ENCODE results near the gene CCDC116.
"Not testable (repeated sequence)": the region's sequence is repeated elsewhere in the genome, so short reads cannot be mapped to it uniquely, and the experiment has no call there.

Gene CCDC116

DNA sequence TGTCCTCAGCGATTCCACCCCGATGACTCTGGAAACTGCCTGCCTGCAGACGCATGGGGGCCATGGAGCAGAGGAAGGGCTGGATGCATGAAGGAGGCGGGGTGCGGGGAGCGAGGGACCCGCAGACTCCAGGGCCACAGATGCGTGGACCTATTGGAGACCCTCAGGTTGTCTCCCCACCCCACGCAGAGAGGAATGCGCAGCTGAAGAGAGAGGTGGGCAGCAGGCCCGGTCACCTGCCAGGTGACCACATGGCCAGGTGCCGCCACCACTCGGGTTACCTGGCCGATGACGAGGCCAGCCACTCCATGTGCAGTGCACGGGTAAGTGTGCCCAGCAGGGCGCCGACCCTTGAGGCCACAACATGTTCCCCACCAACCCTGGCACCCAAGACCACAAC is 371 bp downstream of the CCDC116 start:
- no peak for DNase-seq

DNA sequence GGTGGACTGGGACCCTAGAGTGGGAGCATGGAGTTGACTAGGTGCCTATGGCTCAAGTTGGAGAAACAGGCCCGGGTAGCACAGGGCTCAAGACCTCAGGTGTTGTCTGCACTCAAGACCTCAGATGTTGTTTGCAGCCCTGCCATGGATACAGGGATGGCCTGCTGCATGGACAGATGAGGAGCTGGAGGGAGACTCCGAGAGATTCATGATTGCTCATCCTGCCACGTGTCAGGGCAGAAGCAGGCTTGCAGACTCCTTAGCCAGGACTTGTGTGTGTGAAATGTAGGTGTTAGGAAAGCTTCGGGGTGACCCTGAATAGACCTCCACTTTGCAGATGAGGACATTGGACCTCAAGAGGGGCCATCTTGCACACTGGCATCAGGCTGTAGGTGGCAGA is 921 bp downstream of the CCDC116 start:
- DNase-seq = no peak

DNA sequence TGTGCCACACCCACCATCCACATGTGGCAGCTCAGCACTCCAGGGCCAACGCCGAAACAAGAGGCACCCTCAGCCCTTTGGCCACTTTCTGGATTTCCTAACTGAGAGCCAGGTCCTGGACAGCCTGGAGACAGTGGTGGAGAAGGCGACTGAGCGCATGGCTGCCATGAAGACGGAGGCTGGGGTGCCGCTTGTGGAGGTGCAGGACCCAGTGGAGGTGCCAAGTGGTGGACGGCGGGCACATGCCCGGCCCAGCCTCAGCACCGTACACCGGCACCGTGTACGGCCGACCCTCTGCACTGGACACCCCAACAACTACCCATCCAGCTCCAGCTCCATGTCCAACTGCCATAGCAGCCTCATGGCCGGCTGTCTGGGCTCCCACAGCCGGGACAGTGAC is 1.5 kb downstream of the CCDC116 start:
- DNase-seq = no peak

DNA sequence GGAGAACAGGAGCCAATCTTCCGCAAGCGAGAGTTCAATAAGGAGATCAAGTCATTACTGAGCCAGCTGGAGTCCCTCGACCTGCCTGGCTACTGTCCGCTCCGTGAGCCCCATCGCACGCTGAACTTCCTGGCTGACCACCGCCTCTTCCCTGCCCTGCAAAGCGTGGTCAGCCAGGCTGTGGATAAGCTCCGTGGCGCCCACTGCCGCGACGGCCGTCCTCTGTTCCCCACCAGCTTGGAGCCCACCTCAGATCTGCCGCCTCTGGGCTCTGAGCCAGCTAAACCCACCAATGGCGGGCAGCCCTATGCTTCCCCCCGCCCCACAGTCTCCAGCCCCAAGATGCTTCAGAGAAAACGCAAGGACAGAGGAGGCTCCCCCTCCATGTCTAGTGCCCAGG is 2.3 kb downstream of the CCDC116 start:
- DNase-seq = no peak

DNA sequence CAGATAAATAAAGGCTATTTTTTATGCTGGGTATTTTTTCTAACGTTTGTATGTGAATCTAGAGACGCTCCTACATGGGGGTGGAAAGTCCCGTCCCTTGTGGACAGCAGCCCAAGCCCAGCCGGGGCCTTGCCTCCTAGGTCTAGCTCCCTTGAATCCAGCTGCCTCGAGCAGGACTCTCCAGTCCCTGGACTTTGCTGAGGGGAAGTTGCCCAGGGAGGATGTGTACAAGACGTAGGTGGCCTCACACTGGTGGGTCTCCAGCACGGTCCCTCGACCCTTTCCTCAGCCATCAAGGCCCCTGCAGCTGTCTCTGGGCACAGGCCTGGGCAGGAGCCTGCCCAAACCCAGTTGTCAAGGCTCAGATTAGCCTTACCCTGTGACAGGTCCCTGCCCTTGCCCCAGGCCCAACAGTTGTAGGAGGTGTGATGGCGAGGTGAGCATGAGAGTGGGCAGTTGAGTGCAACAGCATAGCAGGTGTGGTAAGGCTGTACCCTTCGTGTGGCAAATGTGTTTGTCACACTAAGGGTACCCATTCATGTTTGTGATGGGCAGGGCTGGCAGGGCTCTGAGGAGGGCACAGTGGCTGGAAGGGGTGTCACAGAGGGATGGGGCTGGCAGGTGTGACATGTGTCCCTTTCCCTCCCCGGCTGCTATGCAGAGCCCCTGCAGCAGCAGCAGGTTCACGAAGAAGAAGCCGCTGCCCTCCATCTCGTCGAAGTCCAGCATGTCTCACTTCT is 3.4 kb downstream of the CCDC116 start:
- no peak for DNase-seq

DNA sequence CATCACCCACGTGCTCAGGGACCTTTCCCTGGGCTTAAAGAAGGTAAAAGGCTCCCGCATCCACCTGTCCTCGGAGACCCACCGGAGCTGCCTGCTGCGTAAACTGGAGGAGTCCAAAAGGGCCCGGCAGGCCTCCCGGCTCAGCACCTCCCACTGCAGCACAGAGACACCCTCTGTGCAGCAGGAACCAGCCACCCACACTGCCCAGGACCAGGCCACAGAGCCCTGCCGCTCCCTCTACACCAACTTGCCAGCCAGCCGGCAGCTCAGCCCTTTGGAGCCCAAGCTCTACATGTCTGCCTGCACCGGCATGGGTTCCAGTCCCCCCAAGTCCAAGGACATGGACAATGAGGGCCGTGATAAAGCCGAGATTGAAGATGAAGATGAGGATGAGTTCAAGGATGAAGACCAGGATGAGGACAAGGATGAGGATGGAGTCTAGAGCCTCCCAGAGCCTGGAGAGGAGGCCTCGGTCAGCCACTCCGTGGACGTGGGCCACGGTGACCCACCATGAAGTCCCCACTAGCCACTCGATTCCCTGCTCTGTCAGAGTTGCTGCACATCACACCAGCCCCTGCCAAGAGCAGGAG is 4.2 kb downstream of the CCDC116 start:
- DNase-seq = no peak

DNA sequence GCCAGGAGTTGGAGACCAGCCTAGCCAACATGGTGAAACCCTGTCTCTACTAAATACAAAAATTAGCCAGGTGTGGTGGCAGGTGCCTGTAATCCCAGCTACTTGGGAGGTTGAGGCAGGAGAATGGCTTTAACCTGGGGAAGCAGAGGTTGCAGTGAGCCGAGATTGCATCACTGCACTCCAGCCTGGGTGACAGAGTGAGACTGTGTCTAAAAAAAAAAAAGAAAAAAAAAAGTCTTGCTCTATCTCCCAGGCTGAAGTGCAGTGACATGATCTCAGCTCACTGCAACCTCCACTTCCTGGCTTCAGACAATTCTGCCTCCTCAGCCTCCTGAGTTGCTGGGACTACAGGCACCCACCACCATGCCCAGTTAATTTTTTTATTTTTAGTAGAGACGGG is 4.9 kb downstream of the CCDC116 start:
- DNase-seq = not testable (repeated sequence)

DNA sequence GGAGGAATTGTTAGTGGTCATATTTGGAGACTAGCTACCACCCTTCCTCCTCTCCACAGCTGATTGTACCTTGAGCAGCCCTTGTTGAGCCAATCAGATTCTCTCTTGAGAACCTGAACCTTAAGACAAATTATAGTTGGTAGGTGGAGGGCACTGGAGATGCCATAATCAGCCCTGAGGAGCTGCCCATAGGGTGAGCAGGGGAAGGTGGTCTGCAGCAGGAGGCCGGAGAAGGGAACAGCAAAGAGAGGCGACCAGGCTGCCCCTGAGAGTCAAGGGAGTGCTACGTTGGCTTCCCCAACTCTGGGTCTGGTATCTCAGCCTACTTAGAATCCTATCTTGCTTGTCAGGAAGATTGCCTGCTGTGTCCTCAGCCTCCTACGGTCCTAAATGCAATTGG is 6.8 kb downstream of the CCDC116 start:
- DNase-seq = no peak

DNA sequence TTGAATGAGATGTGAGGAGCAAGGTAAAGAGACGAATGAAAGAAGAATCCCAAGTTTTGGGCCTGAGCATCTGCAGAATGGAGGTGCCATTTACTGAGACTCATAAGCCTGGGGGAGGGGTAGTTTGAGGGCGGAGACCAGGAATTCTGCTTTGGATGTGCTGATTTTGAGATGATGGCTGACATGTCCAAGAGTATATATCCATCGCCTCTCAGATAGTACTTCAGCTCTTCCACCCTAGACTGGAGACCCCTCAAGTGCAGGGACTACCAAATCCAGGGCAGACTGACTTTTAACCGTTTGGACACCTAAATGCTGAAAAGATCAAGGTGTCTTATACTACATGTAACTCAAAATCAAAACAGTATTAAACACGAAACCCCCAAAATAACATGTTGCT is 8.2 kb downstream of the CCDC116 start:
- DNase-seq = no peak

DNA sequence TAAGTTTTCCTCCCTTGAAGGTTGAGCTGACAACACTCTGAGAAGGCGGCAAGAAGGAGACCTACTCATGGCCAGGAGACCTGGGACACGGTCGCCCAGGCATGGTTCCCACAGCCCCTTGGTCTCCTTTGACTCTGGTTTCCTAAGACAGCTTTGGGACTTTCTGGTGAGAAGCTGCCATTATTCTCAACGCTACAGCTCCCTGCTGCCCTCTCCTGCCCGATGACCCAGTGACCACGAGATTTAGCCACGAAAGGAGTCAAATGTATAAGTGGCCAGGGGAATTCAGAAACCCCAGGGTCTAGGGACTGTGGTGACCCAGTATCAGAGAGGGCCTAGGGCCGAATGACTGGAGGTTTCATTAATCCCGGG is 8.8 kb downstream of the CCDC116 start:
- peak; percentile 46 for DNase-seq

DNA sequence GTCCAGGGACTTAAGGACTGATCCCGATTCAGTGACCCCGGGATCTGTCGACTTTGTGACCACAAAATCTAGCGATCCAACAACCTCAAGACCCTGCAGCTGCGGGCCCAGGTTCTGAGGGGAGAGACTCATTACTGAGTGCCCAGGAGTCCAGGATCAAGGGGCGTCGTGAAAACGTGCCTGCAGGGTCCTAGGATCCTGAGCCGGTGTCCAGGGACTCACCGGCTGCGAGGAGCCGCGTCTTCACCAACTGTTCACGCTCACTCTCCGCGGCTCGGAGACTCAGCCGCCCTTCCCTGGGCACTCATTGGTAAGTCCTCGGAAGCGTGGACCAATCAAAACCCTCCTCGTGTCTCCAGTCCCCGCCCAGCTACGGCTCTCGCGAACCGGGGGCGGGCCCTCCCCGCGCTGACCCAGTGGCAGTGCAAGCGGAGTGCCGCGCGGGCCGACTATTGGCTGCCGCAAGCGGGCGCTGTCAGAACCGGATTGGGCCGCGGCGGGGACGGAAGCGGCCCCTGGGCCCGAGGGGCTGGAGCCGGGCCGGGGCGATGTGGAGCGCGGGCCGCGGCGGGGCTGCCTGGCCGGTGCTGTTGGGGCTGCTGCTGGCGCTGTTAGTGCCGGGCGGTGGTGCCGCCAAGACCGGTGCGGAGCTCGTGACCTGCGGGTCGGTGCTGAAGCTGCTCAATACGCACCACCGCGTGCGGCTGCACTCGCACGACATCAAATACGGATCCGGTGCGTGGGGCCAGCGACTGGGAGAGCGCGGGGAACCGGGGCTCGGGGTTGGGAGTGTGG is 9.4 kb downstream of the CCDC116 start, which contains the start of gene SDF2L1:
Gene SDF2L1, plus strand, starts transcription at position 514 of the 795 bp plus-strand sequence. Its CDS starts 35 bp downstream, at position 549.
- DNase-seq = peak; percentile 99

DNA sequence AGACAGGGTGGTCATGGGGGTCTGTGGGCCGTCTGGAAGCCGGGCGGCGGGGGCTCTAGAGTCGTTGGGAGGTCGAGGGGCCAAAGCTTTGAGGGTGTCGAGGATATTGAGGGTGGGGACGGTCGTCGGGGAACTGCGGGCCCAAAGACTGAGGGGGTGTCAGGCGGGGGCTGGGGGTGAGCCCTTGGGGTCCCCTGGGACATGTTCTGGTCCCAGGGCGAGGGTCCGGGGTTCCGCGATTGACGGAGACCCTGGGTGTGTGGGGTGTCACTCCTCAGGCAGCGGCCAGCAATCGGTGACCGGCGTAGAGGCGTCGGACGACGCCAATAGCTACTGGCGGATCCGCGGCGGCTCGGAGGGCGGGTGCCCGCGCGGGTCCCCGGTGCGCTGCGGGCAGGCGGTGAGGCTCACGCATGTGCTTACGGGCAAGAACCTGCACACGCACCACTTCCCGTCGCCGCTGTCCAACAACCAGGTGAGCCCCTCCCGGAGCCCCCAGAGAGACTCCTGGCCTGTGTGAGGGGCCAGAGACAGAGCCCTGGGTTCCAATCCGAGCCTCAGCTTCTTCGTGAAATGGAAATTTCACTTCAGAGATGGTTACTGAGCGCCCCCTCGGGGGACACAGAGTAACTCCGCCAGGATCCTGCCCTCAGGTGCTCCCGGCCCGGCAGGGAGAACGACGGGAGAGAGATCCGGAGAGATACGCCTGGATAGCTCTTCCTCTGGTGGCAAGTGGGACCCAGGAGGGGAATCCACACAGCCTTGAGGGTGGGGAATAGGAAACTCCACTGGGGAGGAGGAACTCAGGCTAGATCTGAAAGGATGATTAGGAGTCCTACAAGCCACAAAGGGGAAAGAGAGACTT is 10.3 kb downstream of the CCDC116 start:
- peak; percentile 42 for DNase-seq

DNA sequence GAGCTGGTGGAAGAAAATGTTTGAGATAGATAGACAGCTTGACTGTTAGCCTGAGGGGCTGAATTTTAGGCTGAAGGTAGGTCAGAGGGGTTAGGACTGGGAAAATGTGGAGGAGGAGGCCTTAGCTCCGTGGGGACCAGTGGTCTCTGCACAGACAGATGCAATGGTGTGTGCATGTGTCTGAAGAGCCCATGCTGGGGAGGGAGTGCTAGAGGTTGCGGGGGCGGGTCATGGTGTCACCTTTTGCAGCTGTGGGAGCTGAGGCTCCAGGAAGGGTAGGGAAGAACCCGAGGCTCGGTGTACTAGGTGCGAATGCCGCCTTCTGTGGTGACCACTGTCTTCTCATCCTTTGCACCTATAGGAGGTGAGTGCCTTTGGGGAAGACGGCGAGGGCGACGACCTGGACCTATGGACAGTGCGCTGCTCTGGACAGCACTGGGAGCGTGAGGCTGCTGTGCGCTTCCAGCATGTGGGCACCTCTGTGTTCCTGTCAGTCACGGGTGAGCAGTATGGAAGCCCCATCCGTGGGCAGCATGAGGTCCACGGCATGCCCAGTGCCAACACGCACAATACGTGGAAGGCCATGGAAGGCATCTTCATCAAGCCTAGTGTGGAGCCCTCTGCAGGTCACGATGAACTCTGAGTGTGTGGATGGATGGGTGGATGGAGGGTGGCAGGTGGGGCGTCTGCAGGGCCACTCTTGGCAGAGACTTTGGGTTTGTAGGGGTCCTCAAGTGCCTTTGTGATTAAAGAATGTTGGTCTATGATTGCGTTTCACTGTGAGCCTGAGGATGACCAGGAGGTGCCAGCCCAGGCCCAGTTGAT is 11.2 kb downstream of the CCDC116 start:
- DNase-seq = no peak

DNA sequence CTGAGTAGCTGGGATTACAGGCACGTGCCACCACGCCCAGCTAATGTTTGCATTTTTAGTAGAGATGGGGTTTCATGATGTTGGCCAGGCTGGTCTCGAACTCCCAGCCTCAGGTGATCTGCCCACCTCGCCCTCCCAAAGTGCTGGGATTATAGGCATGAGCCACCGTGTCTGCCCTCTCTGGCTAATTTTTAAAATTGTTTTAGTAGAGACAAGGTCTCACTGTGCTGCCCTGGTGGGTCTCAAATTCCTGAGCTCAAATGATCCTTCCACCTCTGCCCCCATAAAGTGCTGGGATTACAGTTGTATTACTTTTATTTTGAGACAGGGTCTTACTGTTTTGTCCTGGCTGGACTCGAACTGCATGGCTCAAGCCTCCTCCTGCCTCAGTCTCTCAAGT is 13.0 kb downstream of the CCDC116 start:
- not testable (repeated sequence) for DNase-seq

DNA sequence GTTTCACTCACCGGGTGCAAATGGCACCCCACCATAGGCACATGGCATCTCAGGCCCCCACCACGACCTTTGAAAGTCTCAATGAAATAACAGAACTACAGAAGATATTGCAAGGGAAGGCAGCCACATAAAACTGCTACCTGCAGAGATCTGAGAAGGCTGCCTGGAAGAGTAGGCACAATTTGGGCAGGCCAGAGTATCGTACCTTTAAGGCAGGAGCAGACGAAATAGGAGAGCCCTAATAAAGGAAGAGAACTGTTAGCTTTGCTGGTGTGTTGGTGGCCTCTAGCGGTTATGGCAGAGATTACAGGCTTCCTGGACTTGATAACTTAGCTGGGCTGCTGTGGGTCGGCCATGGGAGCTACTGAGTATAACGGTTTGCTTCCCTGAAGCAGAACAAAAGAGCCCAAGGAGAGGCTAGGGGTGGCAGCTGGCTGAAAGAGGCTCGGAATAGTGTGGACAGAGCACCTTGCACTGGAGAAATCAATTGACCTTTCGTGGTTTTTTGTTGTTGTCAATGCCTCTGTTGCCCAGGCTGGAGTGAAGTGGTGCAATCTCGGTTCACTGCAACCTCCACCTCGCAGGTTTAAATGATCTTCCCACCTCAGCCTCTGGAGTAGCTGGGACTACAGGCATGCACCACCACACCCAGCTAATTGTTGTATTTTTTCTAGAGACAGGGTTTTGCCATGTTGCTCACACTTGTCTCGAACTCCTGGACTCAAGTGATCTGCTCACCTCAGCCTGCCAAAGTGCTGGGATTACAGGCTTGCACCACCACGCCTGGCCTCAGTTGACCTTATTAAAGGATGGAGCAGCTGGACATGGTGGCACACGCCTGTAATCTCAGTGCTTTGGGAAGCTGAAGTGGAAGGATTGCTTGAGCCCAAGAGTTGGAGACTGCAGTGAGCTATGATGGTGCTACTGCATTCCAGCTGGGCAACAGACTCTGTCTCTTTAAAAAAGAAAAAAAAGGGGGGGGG is 14.3 kb downstream of the CCDC116 start:
- peak; percentile 79 for DNase-seq

DNA sequence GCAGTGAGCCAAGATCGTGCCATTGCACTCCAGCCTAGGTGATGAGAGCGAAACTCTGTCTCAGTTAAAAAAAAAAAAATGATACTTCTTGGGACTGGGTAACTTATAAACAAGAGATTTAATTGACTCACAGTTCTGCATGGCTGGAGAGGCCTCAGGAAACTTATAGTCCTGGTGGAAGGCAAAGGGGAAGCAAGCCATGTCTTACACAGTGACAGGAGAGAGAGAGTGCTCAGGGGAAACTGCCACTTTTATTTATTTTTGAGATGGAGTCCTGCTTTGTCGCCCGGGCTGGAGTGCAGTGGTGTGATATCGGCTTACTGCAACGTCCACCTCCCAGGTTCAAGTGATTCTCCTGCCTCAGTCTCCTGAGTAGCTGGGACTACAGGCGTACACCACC is 17.7 kb downstream of the CCDC116 start:
- no peak for DNase-seq

DNA sequence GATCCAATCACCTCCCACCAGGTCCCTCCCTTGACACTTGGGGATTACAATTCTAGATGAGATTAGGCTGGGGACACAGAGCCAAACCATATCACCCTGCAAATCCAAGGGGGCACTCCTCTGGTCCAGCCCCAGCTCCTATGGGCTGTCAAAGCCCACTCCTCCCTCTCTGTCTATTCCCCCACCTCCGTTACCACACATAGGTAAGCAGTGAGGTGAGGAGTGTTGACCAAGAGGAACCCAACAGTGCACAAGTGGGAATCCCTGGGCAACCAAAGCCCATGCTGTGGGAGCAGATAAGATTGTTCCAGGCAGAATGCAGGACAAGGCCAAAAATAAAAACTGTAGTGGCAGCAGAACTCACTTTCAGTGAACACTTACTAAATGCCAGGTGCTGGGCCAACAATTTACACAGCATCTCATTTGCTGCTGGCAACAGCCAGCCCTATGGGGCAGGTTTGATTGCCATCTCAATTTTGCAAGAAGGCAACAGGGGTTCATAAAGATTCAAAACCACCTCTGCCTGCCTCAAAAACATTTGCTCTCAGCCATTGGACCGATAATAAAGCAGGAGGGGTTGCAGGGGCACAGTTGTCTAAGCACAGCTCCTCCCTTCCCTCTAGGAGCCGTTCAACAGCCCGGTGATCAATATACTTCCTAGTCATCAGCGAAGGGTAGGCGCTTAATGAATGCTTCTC is 18.4 kb downstream of the CCDC116 start:
- DNase-seq = no peak

DNA sequence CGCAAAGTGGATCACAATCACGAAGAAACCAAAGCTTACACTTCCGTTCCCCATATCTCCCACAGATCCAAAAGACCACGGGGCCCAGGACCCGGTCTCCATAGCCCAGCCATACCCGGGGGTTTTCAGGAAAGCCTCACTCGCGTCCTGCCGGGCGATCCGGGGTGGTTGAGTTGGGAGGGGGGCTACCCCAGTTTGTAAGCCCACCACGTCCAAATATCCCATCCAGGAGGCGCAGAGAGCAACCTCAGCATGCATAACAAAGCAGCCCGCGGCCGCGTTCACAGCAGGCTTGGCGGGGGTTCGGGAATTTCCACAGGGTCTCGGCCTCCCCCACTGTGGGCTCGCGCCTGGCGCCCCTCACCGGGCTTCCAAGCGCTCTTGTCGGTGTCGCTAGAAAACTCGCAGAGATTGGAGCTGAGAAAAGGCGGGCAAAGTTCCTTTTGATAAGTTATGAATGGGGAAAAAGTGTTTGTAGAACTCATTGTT is 19.0 kb downstream of the CCDC116 start:
- DNase-seq = no peak

DNA sequence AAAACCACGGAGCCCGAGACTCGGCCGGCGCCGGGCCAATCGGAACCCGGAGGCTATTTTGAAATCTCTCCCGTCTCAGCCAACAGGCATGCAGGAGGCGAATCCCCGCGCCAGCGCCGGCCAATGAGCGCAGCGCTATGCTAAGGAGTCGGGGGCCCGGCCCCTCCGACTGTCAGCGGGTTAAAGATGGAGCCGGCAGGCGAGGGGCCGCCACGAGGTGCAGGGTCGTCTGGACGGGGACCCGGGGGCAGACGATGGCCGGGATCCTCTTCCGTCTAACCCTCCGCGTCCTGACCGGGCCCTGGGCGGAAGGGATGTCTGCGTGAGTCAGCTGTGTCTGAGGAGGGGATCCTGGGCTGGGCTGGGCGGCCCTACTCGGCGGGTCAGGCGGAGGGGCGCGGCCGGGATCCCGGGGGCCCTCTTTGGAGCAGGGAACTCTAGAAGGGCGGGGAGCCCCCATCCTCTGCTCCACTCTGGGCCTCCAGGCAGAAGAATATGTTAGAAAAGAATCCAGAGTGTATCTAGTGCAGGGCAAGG is 19.5 kb downstream of the CCDC116 start:
- peak; percentile 88 for DNase-seq
